Measurements from ENCODE around the gene SERTAD3. TPM values are rescaled to one million over a fixed set of nuclear protein-coding genes. Genes with fewer than 3 reads are reported as not detected.

SERTAD3 gene
- total and polyA plus RNA-seq, 2 of the 8 experiments (the other 6 are each of a cell fraction or from before 2014, with no cell fraction given), result 15.1 to 32.1 TPM

DNA sequence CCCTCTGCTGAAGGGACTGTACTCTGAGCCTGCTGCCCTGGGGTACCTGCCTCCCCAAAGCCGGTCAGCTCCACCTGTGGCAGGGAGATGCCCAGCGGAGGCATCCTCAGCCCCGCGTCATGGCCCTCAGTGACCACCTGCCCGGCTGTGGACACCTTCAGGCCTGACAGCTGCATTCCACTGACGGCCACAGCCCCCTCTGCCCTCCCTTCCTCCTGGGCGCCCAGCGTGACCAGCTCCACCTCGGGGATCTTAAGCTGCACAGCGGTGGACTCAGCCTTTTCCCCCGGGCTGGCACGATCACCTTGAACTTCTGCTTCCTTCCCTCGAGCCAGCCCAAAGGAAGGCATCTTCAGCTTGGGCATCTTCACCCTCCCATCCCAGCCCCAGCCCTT lies 49.3 kb downstream of the SERTAD3 start:
- Histone ChIP-seq H3K36me3 (ENCODE audit: control insufficient read depth in 2 of 4, insufficient read depth in 4 of 4, low read length in 3 of 4) (no peaks in the 10 kb centered on the region), H3K23me2 (ENCODE audit: low read depth, low read length) (peaks cover 3% of the 10 kb centered on the region; the same call in 1 of the 2 replicates), H2BK12ac (ENCODE audit: low read depth, low read length) (peak overlapping the region; percentile 55; the same call in 1 of the 2 replicates), H3K79me1 (ENCODE audit: low read depth, low read length) (no peaks in the 10 kb centered on the region), H2AK5ac (ENCODE audit: low read depth, low read length) (no peak overlapping the region), H4K20me1 (replicated peaks in 1 of 2; ENCODE audit: control insufficient read depth in 1 of 2, insufficient read depth in 2 of 2, low read length in 2 of 2) (peaks cover 0 to 1% of the 10 kb centered on the region in 2 experiments), H3K23ac (ENCODE audit: insufficient read length) (no peak overlapping the region), H2AFZ (ENCODE audit: low read length) (no peak overlapping the region), H3K27me3 (replicated peaks in 1 of 4; ENCODE audit: control insufficient read depth in 3 of 4, extremely low read depth in 1 of 4, insufficient read depth in 3 of 4, low read length in 3 of 4) (peaks cover 0 to 8% (median 5%) of the 10 kb centered on the region in 4 experiments; a peak in 6 of 7 replicates), H2BK15ac (ENCODE audit: low read length) (0 out of 2 replicates have a peak overlapping the region, but pooled peaks have one; percentile 16), H4K91ac (replicated peaks; ENCODE audit: insufficient read length, low read length) (no peak overlapping the region), H2BK120ac (replicated peaks; ENCODE audit: low read depth, low read length) (no peak overlapping the region), H4K8ac (ENCODE audit: extremely low read depth, insufficient read depth, low read length) (no peak overlapping the region), H3K56ac (replicated peaks; ENCODE audit: insufficient read length, low read depth, low read length) (no peak overlapping the region), H3K4ac (replicated peaks; ENCODE audit: insufficient read length, low read depth, low read length) (no peak overlapping the region), H3K4me1 (replicated peaks in 1 of 4; ENCODE audit: control insufficient read depth in 3 of 4, insufficient read depth in 4 of 4, low read length in 3 of 4) (peaks cover 0 to 7% (median 5%) of the 10 kb centered on the region in 4 experiments; a peak in 5 of 7 replicates), H3K18ac (ENCODE audit: extremely low read depth, low read length) (no peak overlapping the region), H4K5ac (ENCODE audit: insufficient read length, low read depth, low read length) (no peak overlapping the region), H3K9ac (replicated peaks in 1 of 4; ENCODE audit: extremely low read depth in 1 of 4, low read depth in 3 of 4, low read length in 3 of 4) (no peak overlapping the region), H3K79me2 (ENCODE audit: control insufficient read depth in 1 of 2, insufficient read depth in 2 of 2, low read length in 2 of 2) (no peaks in the 10 kb centered on the region), H3K4me3 (ENCODE audit: extremely low read depth in 1 of 4, insufficient read depth in 2 of 4, low read depth in 3 of 4, low read length in 4 of 4) (no peak overlapping the region), H3K9me3 (ENCODE audit: insufficient read depth in 2 of 2, low read depth in 1 of 2, low read length in 1 of 2) (no peaks in the 10 kb centered on the region), H3K4me2 (ENCODE audit: insufficient read depth in 1 of 2, low read depth in 2 of 2, low read length in 2 of 2) (no peak overlapping the region), H3K27ac (ENCODE audit: low read depth, low read length) (no peak overlapping the region), H2BK20ac (ENCODE audit: low read length) (no peak overlapping the region), H3K14ac (ENCODE audit: insufficient read length) (no peak overlapping the region), H2BK5ac (ENCODE audit: low read depth, low read length) (no peak overlapping the region; the same call in 1 of the 2 replicates)
- ChIA-PET POLR2A (ENCODE audit: partially characterized antibody) (interaction anchor here (0.8 to 5.4 kb wide), 5 partner anchors 9 to 31 kb away, joined by 3 to 24 read pairs (median 4); partner anchors contain the start of gene SERTAD1), CTCF (ENCODE audit: partially characterized antibody) (interaction anchor here (0.5 to 1.6 kb wide), 10 partner anchors 9 to 189 kb away, joined by 3 to 7 read pairs (median 3); no protein-coding TSS in a partner anchor)
- DNase-seq (ENCODE audit: low read depth in 1 of 2, low spot score in 2 of 2), result no peak
- 78% methylated on average over 11 of the region's 13 CpGs; no CpG with 5 or more reads in 1 of the 2 experiments for WGBS, 2 experiments (ENCODE audit: extremely low coverage in 1 of 2, insufficient coverage in 1 of 2, insufficient read length in 1 of 2, insufficient replicate concordance in 2 of 2, low coverage in 1 of 2, low lambda C conversion rate in 2 of 2, missing lambda C conversion rate in 1 of 2)
- no peak for FAIRE-seq
- TF ChIP-seq POU5F1 (IDR thresholded peaks at IDR 0.05; ENCODE audit: low read depth, low read length) (no peak), SP2 (IDR thresholded peaks at IDR 0.05; ENCODE audit: low read length) (no peak), CBX8 (IDR thresholded peaks at IDR 0.05; ENCODE audit: borderline replicate concordance, low read depth, low read length) (no peak), CREB1 (IDR thresholded peaks at IDR 0.05) (no peak), BCL11A (IDR thresholded peaks at IDR 0.05; ENCODE audit: low read depth in 2 of 2, low read length in 2 of 2) (no peak), POLR2A (IDR thresholded peaks at IDR 0.05; ENCODE audit: control extremely low read depth in 1 of 2, low read depth in 2 of 2, low read length in 2 of 2) (no peak), GTF2F1 (IDR thresholded peaks at IDR 0.05; ENCODE audit: borderline replicate concordance, low read depth, low read length) (no peak), PHF8 (conservative IDR thresholded peaks at IDR 0.05; ENCODE audit: low read depth, low read length) (no peak), HDAC2 (IDR thresholded peaks at IDR 0.05; ENCODE audit: borderline replicate concordance in 1 of 2, low read depth in 2 of 2, low read length in 2 of 2) (no peak), TCF12 (IDR thresholded peaks at IDR 0.05; ENCODE audit: low read depth, low read length) (no peak), POLR2AphosphoS5 (IDR thresholded peaks at IDR 0.05; ENCODE audit: low read depth, low read length) (no peak), EZH2 (IDR thresholded peaks at IDR 0.05; ENCODE audit: low read depth, low read length, severe bottlenecking) (no peak), CHD1 (IDR thresholded peaks at IDR 0.05; ENCODE audit: low read depth, low read length) (no peak), EGR1 (IDR thresholded peaks at IDR 0.05; ENCODE audit: borderline replicate concordance, low read depth, low read length) (no peak)
- TF ChIP-seq, protein P1, sequence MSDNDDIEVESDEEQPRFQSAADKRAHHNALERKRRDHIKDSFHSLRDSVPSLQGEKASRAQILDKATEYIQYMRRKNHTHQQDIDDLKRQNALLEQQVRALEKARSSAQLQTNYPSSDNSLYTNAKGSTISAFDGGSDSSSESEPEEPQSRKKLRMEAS (IDR thresholded peaks at IDR 0.05), result no peak
